GM10847 (cell line): ENCODE measurements around the gene OR10J5.

Source experiments
- POLR2A ChIP-seq: IDR thresholded peaks from 2 replicates; pipeline ENCODE4 v1.6.1; 2011; ENCODE audit not compliant: insufficient read length; ENCODE audit errors: extremely low read depth

OR10J5 gene

GRCh38 chr1:159535907-159536306 lies at the start of gene OR10J5:
Gene OR10J5, minus strand, starts transcription at chr1:159536007. Its CDS starts 0 bp downstream, at chr1:159536007.
- TF ChIP-seq POLR2A, result no peak

- no peak for TF ChIP-seq POLR2A
These were observed 48.7 kb upstream of the OR10J5 start for GRCh38 chr1:159584536-159584935.

- TF ChIP-seq POLR2A, result no peak
These were observed 45.6 kb upstream of the OR10J5 start for GRCh38 chr1:159581422-159581821.

- no peak for TF ChIP-seq POLR2A
These were observed 44.5 kb upstream of the OR10J5 start for GRCh38 chr1:159580340-159580739.

- no peak for TF ChIP-seq POLR2A
These were observed 41.6 kb upstream of the OR10J5 start for GRCh38 chr1:159577446-159577845.

- no peak for TF ChIP-seq POLR2A
These were observed 26.9 kb upstream of the OR10J5 start for GRCh38 chr1:159562680-159563079.

GRCh38 chr1:159561497-159561896 lies 25.7 kb upstream of the OR10J5 start:
- no peak for TF ChIP-seq POLR2A

GRCh38 chr1:159560599-159560998 lies 24.8 kb upstream of the OR10J5 start:
- TF ChIP-seq POLR2A, result no peak

- no peak for TF ChIP-seq POLR2A
These were observed 21.1 kb upstream of the OR10J5 start for GRCh38 chr1:159556931-159557369.

GRCh38 chr1:159554696-159555095 lies 18.9 kb upstream of the OR10J5 start:
- TF ChIP-seq POLR2A, result no peak

GRCh38 chr1:159554261-159554660 lies 18.5 kb upstream of the OR10J5 start:
- no peak for TF ChIP-seq POLR2A

GRCh38 chr1:159548126-159548525 lies 12.3 kb upstream of the OR10J5 start:
- no peak for TF ChIP-seq POLR2A

- no peak for TF ChIP-seq POLR2A
These were observed 2.9 kb downstream of the OR10J5 start for GRCh38 chr1:159532922-159533321.

- TF ChIP-seq POLR2A, result no peak
These were observed 25.6 kb downstream of the OR10J5 start for GRCh38 chr1:159510229-159510541.

- TF ChIP-seq POLR2A, result no peak
These were observed 26.2 kb downstream of the OR10J5 start for GRCh38 chr1:159509440-159510228.

- no peak for TF ChIP-seq POLR2A
These were observed 26.9 kb downstream of the OR10J5 start for GRCh38 chr1:159508951-159509350.

GRCh38 chr1:159505676-159506075 lies 30.1 kb downstream of the OR10J5 start:
- no peak for TF ChIP-seq POLR2A
